HG02610 (cell line): ENCODE measurements around the gene VWA5B1.

Source experiments
- ATAC-seq: cut with Tn5 transposase; IDR thresholded peaks from one replicate; pipeline ENCODE4 v1.9.1; 2021; ENCODE audit warnings: mild to moderate bottlenecking, moderate library complexity; ENCODE audit not compliant: unreplicated experiment

The VWA5B1 gene

DNA sequence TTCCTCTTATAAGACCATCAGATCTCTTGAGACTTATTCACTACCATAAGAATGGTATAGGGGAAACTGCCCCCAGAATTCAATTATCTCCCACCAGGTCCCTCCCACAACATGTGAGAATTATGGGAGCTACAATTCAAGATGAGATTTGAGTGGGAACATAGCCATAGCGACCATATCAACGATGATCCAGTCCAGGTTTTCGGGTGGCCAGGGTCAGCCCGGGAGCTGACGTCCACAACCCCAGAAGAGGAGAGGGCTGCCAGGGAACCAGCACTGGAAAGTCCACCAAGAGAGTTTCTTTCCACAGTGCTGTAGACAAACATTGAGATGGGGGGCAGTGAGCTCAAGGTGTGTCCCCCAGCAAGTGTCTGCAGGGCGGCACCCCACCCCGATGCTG lies 88.4 kb downstream of the VWA5B1 start:
- no peak for ATAC-seq

DNA sequence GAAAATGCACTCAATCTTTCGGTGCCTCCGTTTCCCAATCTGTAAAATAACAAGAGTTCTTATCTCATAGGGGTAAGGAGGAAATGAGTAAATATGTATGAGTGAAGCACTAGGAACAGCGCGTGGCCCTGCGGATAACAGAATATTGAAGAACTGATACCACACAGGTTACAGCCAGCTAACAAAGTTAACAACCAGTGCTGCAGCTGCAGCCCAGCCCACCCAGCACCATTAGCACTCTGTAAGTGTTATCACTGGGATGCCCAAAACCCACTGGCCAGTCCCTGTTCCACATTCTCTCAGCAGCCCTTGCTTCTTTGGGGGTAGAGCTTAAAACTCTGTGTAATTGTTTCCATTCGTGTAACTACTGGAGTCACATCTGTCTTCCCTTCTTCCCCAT lies 89.5 kb downstream of the VWA5B1 start:
- no peak for ATAC-seq

DNA sequence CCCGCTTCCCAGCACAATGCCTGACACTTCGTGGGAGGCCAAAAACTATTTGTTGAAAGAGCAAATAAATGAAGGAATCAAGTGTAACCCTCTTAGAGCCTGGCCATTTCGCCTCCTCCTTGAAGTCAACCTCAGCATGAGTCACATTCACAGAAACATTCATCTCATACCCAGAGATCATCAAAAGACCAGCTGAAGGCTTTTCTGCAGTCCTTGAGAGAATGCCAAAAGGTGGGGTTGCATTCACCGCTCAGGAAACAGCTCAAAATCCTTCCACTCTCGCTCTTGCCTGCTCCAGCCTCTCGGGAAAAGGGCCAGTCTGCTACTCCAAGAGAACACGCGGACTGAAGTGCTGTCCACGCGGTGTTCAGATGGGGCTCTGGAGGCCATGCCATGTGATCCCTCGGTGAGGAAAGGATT lies 90.0 kb downstream of the VWA5B1 start:
- no peak for ATAC-seq

DNA sequence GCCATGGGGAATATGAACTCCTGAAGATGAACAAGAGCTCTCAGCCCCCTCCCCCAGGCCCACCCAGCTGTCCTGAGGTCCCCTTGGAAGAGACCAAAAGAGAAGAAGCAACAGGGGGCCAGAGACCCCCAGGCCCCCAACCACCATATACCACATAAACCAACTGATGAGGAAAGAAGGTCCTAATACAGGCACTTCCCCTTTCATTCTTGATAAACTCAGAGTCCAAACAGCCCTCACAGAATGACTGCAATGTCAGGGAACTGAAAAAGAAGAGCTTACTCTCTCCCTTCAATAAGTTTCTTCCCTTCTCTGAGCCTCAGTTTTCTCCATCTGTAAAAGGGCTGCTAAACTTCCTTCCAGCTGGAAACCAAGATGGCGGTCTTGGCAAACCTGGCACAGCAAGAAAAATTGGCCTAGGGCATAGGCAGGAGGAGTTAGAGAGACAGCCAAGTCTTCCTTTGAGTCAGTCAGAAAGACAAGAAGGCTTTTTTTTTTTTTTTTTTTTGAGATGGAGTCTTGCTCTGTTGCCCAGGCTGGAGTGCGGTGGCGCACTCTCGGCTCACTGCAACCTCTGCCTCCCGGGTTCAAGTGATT lies 90.5 kb downstream of the VWA5B1 start:
- ATAC-seq, result no peak

DNA sequence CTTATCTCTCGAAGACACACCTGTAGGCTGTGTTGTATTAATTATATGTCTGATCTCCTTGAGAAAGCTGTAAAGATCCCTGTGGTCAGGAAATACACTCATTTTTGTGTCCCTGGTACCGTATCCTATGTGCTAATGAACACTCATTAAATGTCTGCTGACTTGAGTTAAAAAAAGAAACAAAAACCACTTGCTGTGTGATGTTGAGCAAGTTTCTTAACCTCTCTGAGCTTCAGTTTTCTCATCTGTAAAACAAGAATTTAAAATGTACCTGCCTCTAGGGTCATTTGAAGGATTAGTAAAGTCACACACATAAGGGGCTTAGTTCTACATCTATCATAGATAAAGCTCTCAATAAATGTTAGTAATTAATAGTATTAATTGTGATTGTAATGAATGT lies 91.3 kb downstream of the VWA5B1 start:
- no peak for ATAC-seq

DNA sequence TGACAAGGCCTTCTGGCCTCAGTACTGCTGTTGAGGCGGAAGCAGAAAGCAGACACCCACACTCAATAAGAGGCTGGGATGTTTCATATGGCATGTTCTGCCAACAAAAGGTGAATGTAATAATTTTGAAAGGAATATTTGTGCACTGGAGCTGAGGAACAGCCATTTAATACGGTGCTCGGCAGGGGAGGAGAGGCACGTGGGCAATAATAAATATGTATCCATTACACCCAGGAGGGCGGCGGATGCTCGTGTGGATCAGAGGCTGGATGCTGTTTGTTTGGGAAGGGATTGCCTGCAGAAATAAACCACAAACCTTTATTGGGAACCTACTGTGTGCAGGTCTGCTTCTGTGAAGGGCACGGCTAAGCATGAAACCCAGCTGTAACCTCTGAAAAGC lies 92.0 kb downstream of the VWA5B1 start:
- no peak for ATAC-seq

DNA sequence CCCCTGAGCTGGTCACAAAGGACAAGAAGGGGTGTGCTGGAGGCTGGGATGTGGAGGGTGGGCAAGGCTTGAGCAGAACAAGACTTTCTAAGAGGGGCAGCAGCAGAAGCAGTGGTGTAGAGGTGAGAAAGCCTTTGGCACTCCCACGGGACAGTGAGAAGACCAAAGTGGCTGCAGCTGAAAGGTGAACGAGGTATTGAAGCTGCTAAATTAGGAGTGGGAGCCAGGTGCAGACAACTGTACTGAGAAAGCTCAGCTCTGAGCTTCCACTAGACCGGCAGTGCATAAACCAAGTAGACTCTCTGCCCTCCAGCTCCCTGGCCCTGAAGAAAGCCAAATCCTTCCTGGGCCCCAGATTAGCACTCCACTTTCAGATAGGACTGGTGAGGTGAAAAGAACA lies 93.0 kb downstream of the VWA5B1 start:
- no peak for ATAC-seq

DNA sequence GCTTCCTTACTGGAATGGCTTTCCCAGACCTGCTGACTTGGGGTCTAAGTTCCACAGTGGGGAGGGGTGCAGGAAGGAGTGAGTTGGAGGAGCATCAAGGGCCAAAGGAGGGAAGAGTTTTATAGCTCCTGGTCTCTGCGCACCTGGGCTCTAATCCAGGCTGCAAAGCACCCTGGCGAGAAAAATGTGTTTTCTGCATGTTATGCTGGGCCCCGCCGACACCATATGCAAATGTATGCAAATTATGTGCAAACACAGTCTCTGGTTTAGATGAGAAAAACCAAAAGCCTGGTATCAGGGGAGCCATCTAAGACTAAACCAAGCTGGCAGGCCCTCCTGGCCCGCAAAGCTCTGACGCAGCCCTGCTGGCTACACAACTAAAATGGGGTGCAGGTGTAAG lies 95.0 kb downstream of the VWA5B1 start:
- ATAC-seq, result no peak

DNA sequence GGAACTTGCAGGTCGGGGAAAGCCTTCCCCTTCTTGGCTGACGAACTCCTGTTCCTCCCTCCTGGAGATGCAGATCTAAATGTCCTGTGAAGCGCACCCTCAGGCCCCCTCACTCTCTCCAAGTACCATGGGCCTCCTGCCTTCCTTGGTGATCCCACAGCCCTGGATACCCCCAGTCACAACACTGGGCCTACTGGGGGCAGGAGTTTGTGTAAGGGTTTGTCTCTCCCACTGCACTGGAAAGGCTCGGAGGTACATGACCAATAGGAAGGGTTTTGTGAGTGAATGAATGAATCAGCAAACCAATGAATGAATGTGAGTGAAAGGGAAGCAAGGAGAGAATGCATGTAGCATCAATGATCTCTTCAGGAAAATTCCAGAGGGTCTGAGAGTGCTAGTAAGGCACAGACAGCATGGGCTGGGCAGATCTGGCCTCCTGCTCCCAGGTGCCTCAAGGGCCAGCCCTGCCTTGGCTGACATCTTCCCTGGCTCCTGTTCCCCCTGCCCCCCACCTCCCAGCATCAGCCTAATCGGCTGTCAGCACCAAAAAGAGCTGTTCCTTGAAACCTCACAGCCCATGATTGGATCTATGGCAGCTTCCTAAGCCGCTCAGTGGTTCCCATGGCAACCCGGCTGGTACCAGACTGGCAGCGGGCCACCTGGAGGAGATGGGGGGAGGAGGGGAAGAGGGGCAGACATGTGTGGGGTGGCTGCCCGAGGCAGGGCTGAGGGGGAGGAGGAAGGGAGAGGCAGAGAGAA lies 95.8 kb downstream of the VWA5B1 start:
- no peak for ATAC-seq

DNA sequence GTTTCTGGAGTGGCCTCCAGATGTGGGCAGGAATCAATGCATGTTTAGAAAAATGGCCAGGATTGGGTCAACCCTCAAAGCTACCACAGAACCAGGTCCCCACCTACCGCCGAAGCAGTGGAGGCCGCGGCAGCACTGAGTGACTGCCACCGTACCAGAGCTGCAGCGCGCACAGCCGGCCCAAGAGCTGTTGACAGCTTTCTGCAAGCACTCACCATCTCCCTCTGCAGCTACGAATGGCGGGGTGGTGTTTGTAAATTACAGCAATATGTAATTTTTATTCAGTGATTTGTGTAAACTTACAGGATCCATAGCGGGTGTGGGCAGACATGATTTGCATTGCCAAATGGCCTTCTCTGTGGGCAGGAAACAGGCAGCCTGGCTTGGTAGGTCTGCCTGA lies 98.9 kb downstream of the VWA5B1 start:
- no peak for ATAC-seq

DNA sequence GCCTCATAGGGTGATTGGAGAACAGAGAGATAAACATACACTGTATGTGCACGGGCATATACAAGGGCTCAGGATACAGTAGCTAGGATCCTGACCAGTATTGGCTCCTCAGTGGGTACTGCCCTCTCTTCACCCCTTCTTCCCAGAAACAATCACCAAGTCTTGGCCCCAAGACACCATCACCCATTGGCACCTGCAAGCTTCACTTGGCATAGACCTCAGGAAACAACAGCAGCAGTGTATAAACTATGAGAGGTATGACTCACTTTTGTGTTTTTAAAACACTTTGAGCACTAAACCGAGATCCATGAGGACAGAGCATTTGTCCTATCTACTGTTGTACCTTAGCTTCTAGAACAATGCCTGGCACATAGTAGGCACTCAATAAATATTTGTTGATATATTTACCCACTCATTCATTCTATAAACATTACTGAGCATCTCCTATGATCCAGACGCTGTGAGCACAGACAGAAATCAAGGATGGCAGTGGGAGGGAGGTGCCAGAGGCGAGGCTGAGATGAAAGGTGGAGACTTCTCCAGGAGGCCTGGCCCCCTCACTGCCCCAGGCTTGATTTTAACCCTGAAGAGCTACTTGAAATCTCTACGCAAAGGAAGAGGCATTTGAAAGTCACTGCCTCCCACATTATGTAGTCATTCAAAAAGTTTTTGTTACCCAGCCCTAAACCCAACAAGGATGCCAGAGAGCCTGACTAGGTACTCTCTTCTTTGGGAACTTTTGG lies 100.1 kb downstream of the VWA5B1 start:
- ATAC-seq, result no peak

DNA sequence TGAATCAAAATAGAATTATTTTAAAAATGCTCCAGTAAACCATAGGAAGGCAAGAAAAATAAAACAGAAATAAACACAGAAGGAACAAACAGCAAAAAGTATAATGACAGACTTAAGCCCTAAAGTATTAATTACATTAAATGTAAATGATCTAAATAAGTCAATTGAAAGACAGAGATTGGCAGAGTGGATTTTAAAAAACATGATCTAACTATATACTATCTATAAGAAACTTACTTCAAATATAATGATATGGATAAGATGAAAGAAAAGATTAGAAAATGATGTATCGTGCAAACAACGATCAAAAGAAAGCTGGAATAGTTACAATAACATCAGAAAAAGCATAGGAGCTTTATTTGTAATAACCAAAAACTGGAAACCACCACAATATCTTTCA lies 104.6 kb downstream of the VWA5B1 start:
- ATAC-seq, result no peak

DNA sequence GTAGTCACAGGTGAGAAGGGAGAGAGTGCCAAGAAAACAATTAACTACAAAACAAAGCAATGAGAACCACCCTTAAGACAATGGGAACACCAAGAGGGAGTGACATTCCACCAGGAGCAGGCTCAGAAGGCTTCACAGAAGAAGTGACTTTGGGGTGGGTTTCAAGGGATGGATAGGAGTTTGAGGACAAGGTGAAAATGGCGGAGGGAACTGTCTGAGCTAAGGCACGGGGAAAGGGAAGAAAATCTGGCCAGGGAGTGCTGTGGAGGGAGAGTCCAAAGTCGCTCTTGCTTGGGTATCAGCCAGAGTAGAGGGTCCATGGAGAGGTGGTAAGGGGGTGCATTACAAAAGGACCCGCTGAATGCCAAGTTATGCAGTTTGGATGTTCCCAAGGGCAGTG lies 108.1 kb downstream of the VWA5B1 start:
- ATAC-seq, result no peak

DNA sequence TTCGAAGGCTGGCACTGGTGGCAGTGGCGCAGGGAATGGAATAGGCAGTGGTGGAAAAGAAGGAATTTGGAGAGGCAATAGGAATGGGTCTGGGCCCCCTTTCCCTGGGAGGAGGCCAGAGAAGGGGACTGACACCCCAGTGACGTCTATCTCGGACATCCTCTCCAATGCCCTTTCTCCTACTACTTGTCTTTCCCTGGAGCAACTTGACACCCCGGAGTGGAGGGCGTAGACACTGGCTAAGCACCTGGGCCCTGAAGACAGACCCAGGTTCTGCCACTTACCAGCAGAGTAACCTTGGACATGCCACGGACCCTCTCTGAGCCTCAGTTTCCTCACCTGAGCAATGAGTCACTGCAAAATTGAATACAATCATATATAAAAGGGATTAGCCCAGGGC lies 108.5 kb downstream of the VWA5B1 start:
- ATAC-seq, result no peak

DNA sequence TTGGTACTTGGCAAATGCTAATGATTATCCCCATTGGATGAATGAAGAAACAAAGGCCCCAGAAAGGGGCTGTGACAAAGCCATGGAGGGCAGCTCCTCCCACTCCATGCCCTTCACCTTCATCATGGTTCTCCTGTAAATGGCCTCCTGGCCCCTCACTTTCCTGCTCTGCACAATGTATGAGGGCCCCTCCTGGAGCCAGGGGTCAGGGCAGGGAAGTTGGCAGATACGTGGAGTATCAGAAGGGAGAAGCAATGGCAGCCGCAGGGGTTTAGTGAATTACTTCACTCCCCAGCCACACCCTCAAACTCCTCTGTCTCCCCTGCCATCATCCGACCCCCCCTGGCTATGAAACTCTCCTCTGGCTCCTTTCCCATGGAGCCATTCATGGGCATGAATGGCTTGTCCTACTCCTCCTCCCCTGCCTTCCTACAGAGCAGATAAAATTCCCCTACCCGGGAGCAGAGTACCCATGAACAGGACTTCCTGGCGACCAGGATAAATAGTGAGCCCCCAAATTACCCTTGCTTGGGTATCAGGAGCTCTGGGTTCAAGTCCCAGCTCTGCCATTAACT lies 109.0 kb downstream of the VWA5B1 start:
- no peak for ATAC-seq

DNA sequence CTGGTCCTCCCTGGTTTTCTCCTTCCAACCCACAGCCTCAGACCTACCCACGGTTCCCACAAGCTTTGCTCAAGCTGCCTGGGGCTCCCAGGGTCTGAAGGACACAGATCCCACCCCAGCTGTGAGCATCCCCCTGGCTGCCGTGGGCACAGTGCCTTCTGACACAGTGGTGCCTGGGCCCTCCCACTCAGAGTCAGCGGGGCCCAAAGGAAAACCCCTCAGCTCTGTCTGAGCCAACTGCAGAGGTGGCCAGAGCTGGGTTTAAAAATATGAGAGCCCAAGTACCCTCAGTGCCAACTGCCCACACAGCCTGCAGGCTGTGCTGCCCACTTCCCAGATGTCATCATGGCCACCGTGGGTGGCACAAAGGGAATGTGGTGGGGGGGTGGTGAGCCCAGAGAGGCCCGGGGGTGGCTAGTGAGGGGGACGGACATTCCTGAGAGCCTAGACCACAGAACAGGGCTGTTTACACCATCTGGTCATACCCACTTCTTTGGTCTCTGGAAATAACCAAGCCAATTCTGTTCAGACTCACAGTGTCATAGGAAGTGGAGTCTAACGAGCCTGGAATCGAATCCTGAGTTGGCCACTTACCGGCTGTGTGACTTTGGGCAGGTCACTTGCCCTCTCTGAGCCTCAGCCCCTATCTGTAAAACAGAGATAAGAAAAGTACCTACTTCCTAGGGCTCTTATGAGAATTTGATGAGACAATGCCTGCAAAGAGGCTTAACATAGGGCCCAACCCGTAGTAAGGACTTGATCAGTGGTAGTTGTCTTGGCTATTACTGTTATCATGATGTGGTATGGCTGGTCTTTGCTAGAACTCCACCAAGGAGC lies 109.9 kb downstream of the VWA5B1 start:
- ATAC-seq, result no peak

DNA sequence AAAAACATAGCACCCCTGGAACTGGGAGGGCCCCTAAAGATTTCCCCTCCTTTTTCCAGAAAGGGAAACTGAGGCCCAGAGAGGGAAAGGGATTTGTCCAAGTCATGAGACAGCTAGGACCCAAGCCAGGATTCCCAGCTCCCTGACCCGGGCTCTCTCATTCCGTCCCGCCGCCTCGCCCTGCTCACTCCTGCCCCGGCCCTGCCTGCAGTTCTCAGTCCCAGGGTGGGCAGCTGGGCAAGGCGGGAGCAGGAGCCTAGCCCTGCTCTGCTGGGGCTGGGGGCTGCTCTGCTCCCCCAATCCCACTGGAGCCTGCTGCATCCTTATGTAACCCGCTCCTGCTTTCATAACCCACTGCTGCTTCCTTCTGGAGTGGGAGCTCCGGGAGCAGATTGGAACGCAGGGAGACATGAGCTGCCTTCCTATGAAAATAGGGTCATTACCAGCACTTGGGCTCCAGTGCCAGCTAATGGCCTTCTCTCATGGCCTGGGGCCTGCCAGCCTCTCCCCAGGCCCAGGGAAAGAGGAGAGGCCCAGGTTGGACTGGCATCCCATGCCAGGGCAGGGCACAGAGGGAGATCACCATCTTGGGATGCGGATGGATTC lies 110.8 kb downstream of the VWA5B1 start:
- no peak for ATAC-seq

DNA sequence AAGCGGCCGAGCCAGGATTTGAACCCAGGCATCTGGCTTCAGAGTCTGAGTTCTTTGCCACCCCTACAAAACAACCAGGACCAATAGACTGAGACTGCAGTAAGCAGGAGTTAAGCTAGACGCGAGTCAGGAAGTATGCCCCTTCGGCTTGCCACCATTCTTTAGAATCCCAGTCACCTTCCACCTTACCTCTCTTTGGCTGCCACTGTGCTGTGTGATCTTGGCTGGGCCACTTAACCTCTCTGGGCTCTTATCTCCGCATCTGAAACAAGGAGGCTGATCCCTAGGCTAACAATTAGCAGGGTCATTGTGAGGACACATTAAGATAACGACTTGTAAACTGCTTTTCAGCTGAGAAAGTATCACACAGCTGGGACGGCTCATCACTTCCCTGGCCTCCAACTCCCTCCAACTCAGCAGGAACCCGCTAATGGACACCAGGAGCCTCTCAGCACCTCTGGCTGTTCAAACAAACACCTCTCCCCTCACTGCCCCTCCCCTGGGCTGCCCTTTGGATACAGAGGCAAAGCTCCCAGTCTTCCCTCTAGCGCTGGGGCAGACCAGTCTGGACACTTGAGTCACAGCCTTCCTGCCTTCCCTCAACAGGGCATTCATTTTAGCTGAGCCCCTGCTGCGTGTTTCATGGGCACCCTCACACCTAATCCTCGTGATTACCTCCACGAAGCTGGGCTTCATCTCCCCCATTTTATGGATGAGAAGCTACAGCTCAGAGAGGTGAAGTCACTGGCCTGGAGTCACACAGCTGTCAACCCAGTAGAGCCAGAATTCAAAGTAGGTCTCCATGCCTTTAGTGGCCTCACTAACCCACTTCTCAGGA lies 112.1 kb downstream of the VWA5B1 start:
- ATAC-seq, result no peak

DNA sequence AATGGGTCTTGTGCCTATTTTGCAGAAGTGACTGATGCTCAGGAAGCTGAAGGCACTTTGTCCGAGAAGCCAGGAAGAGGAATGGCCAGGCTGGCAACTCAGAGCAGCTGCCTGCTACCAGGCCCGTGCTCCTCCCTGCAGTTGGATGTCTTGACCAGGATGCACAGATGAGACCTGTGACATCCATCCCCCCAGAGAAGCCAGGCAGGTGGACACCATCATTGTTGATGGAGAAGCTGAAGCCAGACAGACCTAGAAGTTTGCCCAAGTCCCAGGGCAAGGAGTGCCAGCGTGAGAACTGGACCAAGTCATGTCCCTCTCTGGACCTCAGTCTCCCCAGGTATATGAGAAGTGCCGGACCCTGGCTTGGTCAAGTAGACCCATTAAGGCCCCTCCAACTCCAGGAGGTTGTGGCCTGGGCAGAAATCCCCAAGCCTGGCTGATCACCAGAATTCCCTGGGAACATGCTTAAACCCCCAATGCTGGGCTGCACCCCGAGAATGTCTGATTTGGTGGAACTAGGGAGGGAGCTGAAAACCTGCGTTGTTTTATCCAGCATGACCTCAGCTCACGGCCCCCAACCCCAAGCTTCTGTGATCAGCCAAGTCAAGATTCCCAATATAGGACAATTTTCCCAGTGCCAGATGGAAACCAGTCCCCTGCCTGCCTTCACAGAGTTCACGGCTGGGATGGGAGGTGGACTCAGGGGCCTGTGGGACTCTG lies 112.9 kb downstream of the VWA5B1 start:
- no peak for ATAC-seq
